Kidney (tissue), 14 donors: ENCODE data around the gene CETN3. TPM values are rescaled to one million over a fixed set of nuclear protein-coding genes. Genes with fewer than 3 reads are reported as not detected.

ENCODE experiments used
- DNase-seq, 5 donors: peaks; one replicate each; pipeline ENCODE4 v3.0.0-alpha.2; 2013 to 2020
- FAIRE-seq: peaks from 2 replicates; lab custom pipeline; 2012; peaks lifted over from hg19 to GRCh38; lab: Jason Lieb, UNC
- H3K27ac ChIP-seq, 2 donors: one replicate each; pipeline ENCODE4 v1.7.0; 2013; ENCODE audit warnings: low read depth in 2 of 2, low read length in 2 of 2, inconsistent platforms in 1 of 2
- H3K27me3 ChIP-seq: one replicate; pipeline ENCODE4 v1.7.1; 2013; ENCODE audit warnings: low read length, inconsistent platforms; ENCODE audit not compliant: control insufficient read depth, insufficient read depth
- H3K36me3 ChIP-seq, 3 donors: one replicate each; pipeline versions ENCODE4 v1.7.0 to v1.7.1; 2013; ENCODE audit warnings: low read length in 3 of 3, control low read depth in 1 of 3, inconsistent platforms in 1 of 3; ENCODE audit not compliant: insufficient read depth in 3 of 3, control insufficient read depth in 2 of 3
- H3K4me1 ChIP-seq, 3 donors: one replicate each; pipeline versions ENCODE4 v1.7.0 to v1.7.1; 2013; ENCODE audit warnings: low read length in 3 of 3, inconsistent platforms in 1 of 3, low read depth in 1 of 3; ENCODE audit not compliant: control insufficient read depth in 2 of 3, insufficient read depth in 2 of 3
- H3K4me3 ChIP-seq, 3 donors: one replicate each; pipeline versions ENCODE4 v1.7.0 to v1.8.1; 2013; ENCODE audit warnings: low read length in 3 of 3, control low read depth in 1 of 3, inconsistent platforms in 1 of 3
- H3K9ac ChIP-seq, 3 donors: one replicate each; pipeline versions ENCODE4 v1.7.0 to v1.7.1; 2013; ENCODE audit warnings: low read length in 3 of 3, control low read depth in 1 of 3, inconsistent platforms in 1 of 3
- H3K9me3 ChIP-seq, 3 donors: one replicate each; pipeline versions ENCODE4 v1.7.0 to v1.7.1; 2013; ENCODE audit warnings: low read length in 3 of 3, control low read depth in 1 of 3, inconsistent platforms in 1 of 3; ENCODE audit not compliant: control insufficient read depth in 2 of 3, insufficient read depth in 1 of 3
- CTCF ChIP-seq: IDR thresholded peaks from 3 replicates; pipeline ENCODE4 v1.5.1; 2012; ENCODE audit warnings: mild to moderate bottlenecking, moderate library complexity, borderline replicate concordance; ENCODE audit not compliant: insufficient read depth; ENCODE audit errors: extremely low read depth
- intact Hi-C: fragments of 100-400 bp; cut with DNase I; formaldehyde crosslinking; loops from one replicate; pipeline ENCODE4 v1.11.1; 2022
- polyA plus RNA-seq: library from polyadenylated mRNA; stranded (reverse); fragments of 350-450 nt; fragmentation: Illumina TruSeq; extraction: RNeasy Lipid Tissue Mini Kit (QIAGEN cat#74804); gene quantifications from one replicate; pipeline ENCODE4 v1.2.3, GENCODE V29; 2014; ENCODE audit warnings: low read depth, low replicate concordance; ENCODE audit not compliant: insufficient read depth
- total RNA-seq: library from RNA; stranded (reverse); fragmentation: NEBNext Ultra II Directional; extraction: Animal tissue kit (Norgen Biotek cat#: 25700); gene quantifications from one replicate; pipeline ENCODE4 v1.2.1, GENCODE V29; 2021
- donor health status: control.
- donor health status: control.
- donor health status: control.
- donor health status: control.
- donor health status: control.
- donor health status: DM: yes; HTN: yes; CAD: no.
- donor health status: Normal renal cell carcinoma (clear cell type).

CETN3 gene
- total and polyA plus RNA-seq, 2 donors from 2014 or later = 19.8 to 50.0 TPM

GRCh38 chr5:90356176-90356575 lies 53.4 kb downstream of the CETN3 start:
- Histone ChIP-seq H3K4me1 (no peaks in the 10 kb centered on the region), H3K27ac (no peak overlapping the region), H3K27me3 (no peaks in the 10 kb centered on the region), H3K9me3 (peaks cover 0 to 4% (median 0%) of the 10 kb centered on the region in 3 donors), H3K4me3 (no peak overlapping the region), H3K9ac (no peak overlapping the region), H3K36me3 (no peaks in the 10 kb centered on the region)
- FAIRE-seq (no peak), DNase-seq (peak in 1 of 5 donors; percentile 33)
- intact Hi-C loops = no loop called here
- no peak for TF ChIP-seq CTCF

DNA sequence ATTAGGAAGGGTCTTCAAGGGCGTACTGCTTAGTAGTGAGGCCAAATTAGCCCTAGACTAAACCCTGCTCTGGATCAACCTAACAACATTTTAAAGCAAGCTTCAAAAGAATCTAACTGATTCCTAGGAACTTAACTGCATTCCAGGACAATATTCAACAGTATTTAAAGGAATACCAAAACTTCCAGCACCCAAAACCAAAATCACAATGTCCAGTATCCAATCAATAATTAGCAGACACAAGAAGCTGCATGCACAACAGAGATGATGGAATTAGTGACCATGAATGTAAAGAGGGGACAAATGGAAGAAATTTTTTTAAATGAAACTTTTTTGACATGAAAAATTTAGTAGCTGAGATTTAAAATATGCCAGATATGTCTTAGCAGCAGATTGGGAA lies 53.9 kb downstream of the CETN3 start:
- Histone ChIP-seq H3K9me3 (peaks cover 0 to 4% (median 0%) of the 10 kb centered on the region in 3 donors), H3K36me3 (no peaks in the 10 kb centered on the region), H3K27me3 (no peaks in the 10 kb centered on the region), H3K4me1 (no peaks in the 10 kb centered on the region), H3K4me3 (no peak overlapping the region), H3K9ac (no peak overlapping the region), H3K27ac (no peak overlapping the region)
- TF ChIP-seq CTCF = no peak
- no peak for DNase-seq
- intact Hi-C loops = no loop called here
- no peak for FAIRE-seq

DNA sequence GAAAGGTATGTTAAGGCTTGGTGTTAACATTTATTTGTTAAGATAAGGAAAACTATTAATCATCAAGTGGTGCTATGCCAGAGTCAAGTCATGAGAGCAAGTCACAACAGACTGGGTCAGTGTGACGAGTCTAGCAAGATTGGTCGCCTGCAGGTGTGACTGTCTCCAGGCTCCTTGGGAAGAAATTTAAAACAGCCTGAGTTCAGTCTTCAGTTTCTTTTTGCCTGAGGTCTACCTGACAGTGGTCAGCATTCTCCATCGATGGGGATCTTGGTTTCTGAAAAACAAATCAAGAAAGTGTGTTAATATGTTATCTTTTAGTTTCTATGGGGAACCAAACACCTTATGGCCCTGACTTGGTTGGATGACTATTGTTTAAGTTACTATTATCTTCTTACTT lies 56.3 kb downstream of the CETN3 start:
- no peak overlapping the region for H3K4me3 ChIP-seq
- intact Hi-C loops = no loop called here
- H3K9me3 ChIP-seq = peaks cover 0 to 4% (median 0%) of the 10 kb centered on the region in 3 donors
- H3K36me3 ChIP-seq = no peaks in the 10 kb centered on the region
- no peak for DNase-seq
- FAIRE-seq = no peak
- H3K27me3 ChIP-seq = no peaks in the 10 kb centered on the region
- TF ChIP-seq CTCF = no peak
- H3K4me1 ChIP-seq = no peaks in the 10 kb centered on the region
- no peak overlapping the region for H3K9ac ChIP-seq
- H3K27ac ChIP-seq = no peak overlapping the region

DNA sequence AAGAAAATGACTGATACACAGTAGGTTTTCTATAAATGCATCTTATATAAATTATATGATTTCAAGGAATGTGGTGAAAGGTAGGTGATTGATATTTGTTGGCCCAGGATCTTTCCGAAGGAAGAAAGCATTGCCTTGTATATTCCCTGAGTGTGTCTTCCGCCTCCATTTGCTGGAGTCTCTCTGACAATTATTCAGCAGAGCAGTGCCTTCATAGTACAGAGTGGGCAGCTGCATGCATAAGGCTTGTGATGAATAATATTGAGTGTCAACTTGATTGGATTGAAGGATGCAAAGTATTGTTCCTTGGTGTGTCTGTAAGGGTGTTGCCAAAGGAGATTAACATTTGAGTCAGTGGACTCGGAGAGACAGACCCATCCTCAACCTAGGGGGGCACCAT lies 58.5 kb downstream of the CETN3 start:
- H3K4me3 ChIP-seq = no peak overlapping the region
- H3K9ac ChIP-seq = no peak overlapping the region
- no peaks in the 10 kb centered on the region for H3K4me1 ChIP-seq
- FAIRE-seq (no peak), DNase-seq (no peak)
- no peaks in the 10 kb centered on the region for H3K36me3 ChIP-seq
- intact Hi-C loops = no loop called here
- H3K27me3 ChIP-seq = no peaks in the 10 kb centered on the region
- no peak for TF ChIP-seq CTCF
- no peak overlapping the region for H3K27ac ChIP-seq
- peaks cover 0 to 4% (median 0%) of the 10 kb centered on the region in 3 donors for H3K9me3 ChIP-seq
